K562 (cell line): ENCODE results near the gene LGI4. TPM values are rescaled to one million over a fixed set of nuclear protein-coding genes. Genes with fewer than 3 reads are reported as not detected.

Experiments
- CREB1 ChIP-seq, 2 experiments: sonication (generic) in 1 of 2; formaldehyde crosslinking in 1 of 2; IDR thresholded peaks; 2 replicates each; pipeline versions ENCODE4 v1.6.1 to v1.8.0; 2012 to 2022; ENCODE audit warnings: inconsistent platforms in 1 of 2, mild to moderate bottlenecking in 1 of 2, missing genetic modification reagents in 1 of 2, moderate library complexity in 1 of 2
- HMGN3 ChIP-seq: IDR thresholded peaks from 2 replicates; pipeline ENCODE4 v1.6.1; 2011; ENCODE audit warnings: borderline replicate concordance, low read depth, mild to moderate bottlenecking, mixed read lengths, low read length; ENCODE audit not compliant: insufficient read length; ENCODE audit errors: extremely low read depth
- HNRNPLL ChIP-seq: fragments of 200-400 bp; formaldehyde crosslinking; IDR thresholded peaks from 2 replicates; pipeline ENCODE4 v1.6.1; 2017; ENCODE audit warnings: low read length, low read depth, mild to moderate bottlenecking; ENCODE audit not compliant: poor library complexity, severe bottlenecking
- NONO ChIP-seq, 2 experiments: fragments of 200-400 bp in 1 of 2; fragments of 450-650 bp in 1 of 2; formaldehyde crosslinking in 1 of 2; IDR thresholded peaks; 2 replicates each; pipeline ENCODE4 v1.6.1; 2017; ENCODE audit warnings: low read depth in 2 of 2, mild to moderate bottlenecking in 2 of 2, moderate library complexity in 2 of 2, low read length in 1 of 2
- POLR2B ChIP-seq: fragments of 450-650 bp; IDR thresholded peaks from 2 replicates; pipeline ENCODE4 v1.6.1; 2018; ENCODE audit warnings: low read depth; ENCODE audit not compliant: partially characterized antibody
- SMAD2 ChIP-seq: fragments of 150-350 bp; IDR thresholded peaks from 2 replicates; pipeline ENCODE4 v1.6.1; 2014; ENCODE audit warnings: low read depth, mild to moderate bottlenecking, low read length
- SMAD4 ChIP-seq: fragments of 250-450 bp; sonication (Bioruptor Pico); conservative IDR thresholded peaks from 2 replicates; pipeline ENCODE4 v1.8.0; 2021; ENCODE audit warnings: inconsistent platforms, mild to moderate bottlenecking, moderate library complexity
- SUPT5H ChIP-seq: fragments of 450-650 bp; IDR thresholded peaks from 2 replicates; pipeline ENCODE4 v1.6.1; 2016
- TARDBP ChIP-seq: fragments of 450-650 bp; IDR thresholded peaks from 2 replicates; pipeline ENCODE4 v1.6.1; 2016
- THRA ChIP-seq: fragments of 450-650 bp; IDR thresholded peaks from 2 replicates; pipeline ENCODE4 v1.6.1; 2017; ENCODE audit warnings: mild to moderate bottlenecking, moderate library complexity
- TRIM24 ChIP-seq, 2 experiments: fragments of 450-650 bp; IDR thresholded peaks; 2 replicates each; pipeline ENCODE4 v1.6.1; 2016
- XRCC3 ChIP-seq: fragments of 450-650 bp; IDR thresholded peaks from 2 replicates; pipeline ENCODE4 v1.6.1; 2017; ENCODE audit warnings: mild to moderate bottlenecking, moderate library complexity
- ZEB2 ChIP-seq: fragments of 450-650 bp; IDR thresholded peaks from 2 replicates; pipeline ENCODE4 v1.6.1; 2016
- ZFP91 ChIP-seq: sonication (generic); formaldehyde crosslinking; IDR thresholded peaks from 2 replicates; pipeline ENCODE4 v1.8.0; 2022; ENCODE audit warnings: mild to moderate bottlenecking, missing genetic modification reagents
- ZNF224 ChIP-seq: sonication (generic); formaldehyde crosslinking; IDR thresholded peaks from 2 replicates; pipeline ENCODE4 v1.8.0; 2022; ENCODE audit warnings: mild to moderate bottlenecking, missing genetic modification reagents
- ZNF408 ChIP-seq: fragments of 250-450 bp; sonication (Bioruptor Pico); IDR thresholded peaks from 2 replicates; pipeline ENCODE4 v1.4.0; 2020; ENCODE audit warnings: low read depth, mild to moderate bottlenecking, moderate library complexity
- polyA plus RNA-seq, 8 experiments: library from polyadenylated mRNA; depleted of rRNA in 4 of 8; stranded (reverse) in 5 of 8; unstranded in 3 of 8; fragments of >200 nt; fragmentation: Nextera tagmentation in 2 of 8; fragmentation: Illumina TruSeq in 1 of 8; extraction: Ambion mirVana in 2 of 8; extraction: Trizol in 1 of 8; gene quantifications; 2 replicates each; pipeline versions ENCODE4 v1.2.1 to v1.2.3, GENCODE V29; 2011 to 2014; ENCODE audit warnings: inconsistent platforms in 1 of 8, missing spikeins in 1 of 8
- total RNA-seq, 7 experiments: library from RNA; depleted of rRNA in 6 of 7; stranded (reverse); fragments of >200 nt in 6 of 7; fragmentation: Illumina TruSeq in 2 of 7; extraction: Trizol in 2 of 7; gene quantifications; 2 replicates each; pipeline versions ENCODE4 v1.2.1 to v1.2.3, GENCODE V29; 2011 to 2021; ENCODE audit warnings: low replicate concordance in 1 of 7
- TF ChIP-seq, protein P1 (sequence below): sonication (generic); formaldehyde crosslinking; IDR thresholded peaks from 2 replicates; pipeline ENCODE4 v1.8.0; 2023; ENCODE audit warnings: missing genetic modification reagents, mild to moderate bottlenecking, borderline replicate concordance
- TF ChIP-seq, protein P2 (sequence below): sonication (generic); formaldehyde crosslinking; IDR thresholded peaks from 2 replicates; pipeline ENCODE4 v1.8.0; 2022; ENCODE audit warnings: mild to moderate bottlenecking, low read depth, missing genetic modification reagents

LGI4 gene
- total and polyA plus RNA-seq, 9 of the 15 experiments (the other 6 are each of a cell fraction or from before 2014, with no cell fraction given) = 0.14 to 0.30 (median 0.24) TPM; not detected in 4

GRCh38 chr19:35154525-35155406, 19.9 kb upstream of the LGI4 start, which contains the start of gene FXYD5 (continued):
- TF ChIP-seq POLR2B = peak; percentile 85
- TF ChIP-seq SUPT5H = peak; percentile 93
- TF ChIP-seq SMAD4 (CRISPR knock-in tag) = peak; percentile 50; the same call in 1 of the 2 replicates
- TF ChIP-seq ZNF224 (CRISPR knock-in tag) = no peak
- TF ChIP-seq SMAD2 = no peak
- TF ChIP-seq HNRNPLL = peak; percentile 87
- TF ChIP-seq, protein P1, sequence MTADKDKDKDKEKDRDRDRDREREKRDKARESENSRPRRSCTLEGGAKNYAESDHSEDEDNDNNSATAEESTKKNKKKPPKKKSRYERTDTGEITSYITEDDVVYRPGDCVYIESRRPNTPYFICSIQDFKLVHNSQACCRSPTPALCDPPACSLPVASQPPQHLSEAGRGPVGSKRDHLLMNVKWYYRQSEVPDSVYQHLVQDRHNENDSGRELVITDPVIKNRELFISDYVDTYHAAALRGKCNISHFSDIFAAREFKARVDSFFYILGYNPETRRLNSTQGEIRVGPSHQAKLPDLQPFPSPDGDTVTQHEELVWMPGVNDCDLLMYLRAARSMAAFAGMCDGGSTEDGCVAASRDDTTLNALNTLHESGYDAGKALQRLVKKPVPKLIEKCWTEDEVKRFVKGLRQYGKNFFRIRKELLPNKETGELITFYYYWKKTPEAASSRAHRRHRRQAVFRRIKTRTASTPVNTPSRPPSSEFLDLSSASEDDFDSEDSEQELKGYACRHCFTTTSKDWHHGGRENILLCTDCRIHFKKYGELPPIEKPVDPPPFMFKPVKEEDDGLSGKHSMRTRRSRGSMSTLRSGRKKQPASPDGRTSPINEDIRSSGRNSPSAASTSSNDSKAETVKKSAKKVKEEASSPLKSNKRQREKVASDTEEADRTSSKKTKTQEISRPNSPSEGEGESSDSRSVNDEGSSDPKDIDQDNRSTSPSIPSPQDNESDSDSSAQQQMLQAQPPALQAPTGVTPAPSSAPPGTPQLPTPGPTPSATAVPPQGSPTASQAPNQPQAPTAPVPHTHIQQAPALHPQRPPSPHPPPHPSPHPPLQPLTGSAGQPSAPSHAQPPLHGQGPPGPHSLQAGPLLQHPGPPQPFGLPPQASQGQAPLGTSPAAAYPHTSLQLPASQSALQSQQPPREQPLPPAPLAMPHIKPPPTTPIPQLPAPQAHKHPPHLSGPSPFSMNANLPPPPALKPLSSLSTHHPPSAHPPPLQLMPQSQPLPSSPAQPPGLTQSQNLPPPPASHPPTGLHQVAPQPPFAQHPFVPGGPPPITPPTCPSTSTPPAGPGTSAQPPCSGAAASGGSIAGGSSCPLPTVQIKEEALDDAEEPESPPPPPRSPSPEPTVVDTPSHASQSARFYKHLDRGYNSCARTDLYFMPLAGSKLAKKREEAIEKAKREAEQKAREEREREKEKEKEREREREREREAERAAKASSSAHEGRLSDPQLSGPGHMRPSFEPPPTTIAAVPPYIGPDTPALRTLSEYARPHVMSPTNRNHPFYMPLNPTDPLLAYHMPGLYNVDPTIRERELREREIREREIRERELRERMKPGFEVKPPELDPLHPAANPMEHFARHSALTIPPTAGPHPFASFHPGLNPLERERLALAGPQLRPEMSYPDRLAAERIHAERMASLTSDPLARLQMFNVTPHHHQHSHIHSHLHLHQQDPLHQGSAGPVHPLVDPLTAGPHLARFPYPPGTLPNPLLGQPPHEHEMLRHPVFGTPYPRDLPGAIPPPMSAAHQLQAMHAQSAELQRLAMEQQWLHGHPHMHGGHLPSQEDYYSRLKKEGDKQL = no peak
- TF ChIP-seq NONO (IDR thresholded peaks at IDR 0.05; ENCODE audit: low read depth in 2 of 2, low read length in 1 of 2) = no peak; a peak in 1 of 4 replicates
- TF ChIP-seq XRCC3 = no peak
- no peak for TF ChIP-seq ZNF408 (CRISPR knock-in tag)
- no peak for TF ChIP-seq ZEB2
- TF ChIP-seq CREB1 (IDR thresholded peaks at IDR 0.05) = 0 out of 2 replicates have a peak, but pooled peaks have one; percentile 33
- 0 out of 2 replicates have a peak, but pooled peaks have one; percentile 39 for TF ChIP-seq CREB1 (CRISPR knock-in tag; IDR thresholded peaks at IDR 0.05)
- TF ChIP-seq HMGN3 = peak; percentile 57
- TF ChIP-seq TARDBP = peak; percentile 74
- TF ChIP-seq, protein P2, sequence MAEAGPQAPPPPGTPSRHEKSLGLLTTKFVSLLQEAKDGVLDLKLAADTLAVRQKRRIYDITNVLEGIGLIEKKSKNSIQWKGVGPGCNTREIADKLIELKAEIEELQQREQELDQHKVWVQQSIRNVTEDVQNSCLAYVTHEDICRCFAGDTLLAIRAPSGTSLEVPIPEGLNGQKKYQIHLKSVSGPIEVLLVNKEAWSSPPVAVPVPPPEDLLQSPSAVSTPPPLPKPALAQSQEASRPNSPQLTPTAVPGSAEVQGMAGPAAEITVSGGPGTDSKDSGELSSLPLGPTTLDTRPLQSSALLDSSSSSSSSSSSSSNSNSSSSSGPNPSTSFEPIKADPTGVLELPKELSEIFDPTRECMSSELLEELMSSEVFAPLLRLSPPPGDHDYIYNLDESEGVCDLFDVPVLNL (CRISPR knock-in tag) = no peak
- TF ChIP-seq ZFP91 (CRISPR knock-in tag) = no peak
- TF ChIP-seq THRA = no peak
- no peak; a peak in 1 of 4 replicates for TF ChIP-seq TRIM24 (IDR thresholded peaks at IDR 0.05)
